Activated B cell treated with CpG ODN at 0.5 μM for 24 hours (primary cell): Measurements from ENCODE around the gene KIAA1328. TPM values are rescaled to one million over a fixed set of nuclear protein-coding genes. Genes with fewer than 3 reads are reported as not detected.

Experiments
- ATAC-seq: fragments of 200-7000 bp; cut with Tn5 transposase; one replicate; pipeline ENCODE4 v1.10.0; 2021; ENCODE audit warnings: low read depth, mild to moderate bottlenecking, moderate library complexity
- CTCF ChIA-PET: fragments of 350-600 bp; sonication (Branson Sonifier 250); formaldehyde crosslinking; loops from one replicate; lab custom pipeline; 2021; ENCODE audit warnings: antibody characterized with exemption; lab: Charles Lee
- POLR2A ChIA-PET: fragments of 350-600 bp; sonication (Branson Sonifier 250); formaldehyde crosslinking; loops from one replicate; lab custom pipeline; 2021; ENCODE audit warnings: antibody characterized with exemption; lab: Charles Lee
- DNase-seq: peaks from one replicate; pipeline ENCODE4 v3.0.0; 2022
- H3K27ac Mint-ChIP-seq: one replicate; pipeline ENCODE4 v1.8.0; 2020; ENCODE audit warnings: mixed read lengths
- H3K27me3 Mint-ChIP-seq: one replicate; pipeline ENCODE4 v1.8.0; 2021; ENCODE audit warnings: mixed read lengths
- H3K36me3 Mint-ChIP-seq: one replicate; pipeline ENCODE4 v1.8.0; 2021; ENCODE audit warnings: low read depth, mixed read lengths
- H3K4me1 Mint-ChIP-seq: one replicate; pipeline ENCODE4 v1.8.0; 2021; ENCODE audit warnings: mixed read lengths
- H3K4me3 Mint-ChIP-seq: one replicate; pipeline ENCODE4 v1.8.0; 2020; ENCODE audit warnings: mild to moderate bottlenecking, mixed read lengths
- H3K9me3 Mint-ChIP-seq: one replicate; pipeline ENCODE4 v1.8.0; 2020; ENCODE audit warnings: mixed read lengths
- CTCF ChIP-seq: fragments of 200-600 bp; IDR thresholded peaks from one replicate; pipeline ENCODE4 v1.8.0; 2022; ENCODE audit warnings: antibody characterized with exemption, mild to moderate bottlenecking
- intact Hi-C: fragments of 100-400 bp; cut with micrococcal nuclease; formaldehyde crosslinking; loops from one replicate; pipeline ENCODE4 v1.15.1; 2024
- total RNA-seq: library from RNA; stranded (reverse); gene quantifications from 2 replicates; pipeline ENCODE4 v1.2.3, GENCODE V29; 2022

The KIAA1328 gene
- total RNA-seq, 1 donor from 2014 or later = 12.9 TPM

GRCh38 chr18:37230768-37231167 is 401.8 kb downstream of the KIAA1328 start:
- H3K9me3 Mint-ChIP-seq = no peaks in the 10 kb centered on the region
- intact Hi-C loops = no loop called here
- no peaks in the 10 kb centered on the region for H3K36me3 Mint-ChIP-seq
- DNase-seq = no peak
- ChIA-PET POLR2A (no interaction called here), CTCF (no interaction called here)
- H3K27ac Mint-ChIP-seq = no peak overlapping the region
- no peak overlapping the region for H3K4me3 Mint-ChIP-seq
- H3K27me3 Mint-ChIP-seq = no peaks in the 10 kb centered on the region
- no peak for ATAC-seq
- H3K4me1 Mint-ChIP-seq = peaks cover 9% of the 10 kb centered on the region
- TF ChIP-seq CTCF = no peak

GRCh38 chr18:37231251-37231650 is 402.3 kb downstream of the KIAA1328 start:
- intact Hi-C loops = no loop called here
- no peak overlapping the region for H3K4me3 Mint-ChIP-seq
- no peak for DNase-seq
- no peaks in the 10 kb centered on the region for H3K27me3 Mint-ChIP-seq
- ATAC-seq = no peak
- TF ChIP-seq CTCF = no peak
- H3K36me3 Mint-ChIP-seq = no peaks in the 10 kb centered on the region
- peaks cover 6% of the 10 kb centered on the region for H3K4me1 Mint-ChIP-seq
- no peak overlapping the region for H3K27ac Mint-ChIP-seq
- H3K9me3 Mint-ChIP-seq = no peaks in the 10 kb centered on the region
- CTCF ChIA-PET = no interaction called here
- POLR2A ChIA-PET = no interaction called here

- H3K27ac Mint-ChIP-seq = no peak overlapping the region
- no peak for TF ChIP-seq CTCF
- ATAC-seq (no peak), DNase-seq (no peak)
- H3K27me3 Mint-ChIP-seq = no peaks in the 10 kb centered on the region
- intact Hi-C loops = no loop called here
- no peak overlapping the region for H3K4me3 Mint-ChIP-seq
- H3K4me1 Mint-ChIP-seq = no peaks in the 10 kb centered on the region
- no peaks in the 10 kb centered on the region for H3K9me3 Mint-ChIP-seq
- ChIA-PET POLR2A (no interaction called here), CTCF (no interaction called here)
- no peaks in the 10 kb centered on the region for H3K36me3 Mint-ChIP-seq
Observed at GRCh38 chr18:37235583-37235982, 406.7 kb downstream of the KIAA1328 start.

- Mint-ChIP-seq H3K36me3 (no peaks in the 10 kb centered on the region), H3K9me3 (no peaks in the 10 kb centered on the region), H3K27ac (no peak overlapping the region), H3K27me3 (peaks cover 7% of the 10 kb centered on the region), H3K4me1 (no peaks in the 10 kb centered on the region), H3K4me3 (no peak overlapping the region)
- POLR2A ChIA-PET = no interaction called here
- TF ChIP-seq CTCF = no peak
- no peak for ATAC-seq
- DNase-seq = no peak
- intact Hi-C loops = no loop called here
- CTCF ChIA-PET = no interaction called here
Observed at GRCh38 chr18:37238282-37239108, 409.6 kb downstream of the KIAA1328 start.

- intact Hi-C loops = no loop called here
- peaks cover 27% of the 10 kb centered on the region for H3K27me3 Mint-ChIP-seq
- POLR2A ChIA-PET = no interaction called here
- CTCF ChIA-PET = no interaction called here
- no peak overlapping the region for H3K27ac Mint-ChIP-seq
- H3K9me3 Mint-ChIP-seq = no peaks in the 10 kb centered on the region
- no peak overlapping the region for H3K4me3 Mint-ChIP-seq
- no peak for ATAC-seq
- DNase-seq = no peak
- no peaks in the 10 kb centered on the region for H3K36me3 Mint-ChIP-seq
- no peak for TF ChIP-seq CTCF
- H3K4me1 Mint-ChIP-seq = peaks cover 2% of the 10 kb centered on the region
Observed at GRCh38 chr18:37242091-37242490, 413.2 kb downstream of the KIAA1328 start.
